OCI-LY3 (cell line): ENCODE data around the gene THAP10.

ENCODE experiments used
- CTCF ChIP-seq: fragments of 200-600, 300-600 bp; sonication (generic); IDR thresholded peaks from 2 replicates; pipeline ENCODE4 v1.5.1; 2014; ENCODE audit warnings: antibody characterized with exemption, low read length, low read depth
- EZH2phosphoT487 ChIP-seq: fragments of 200-600 bp; shearing (Covaris generic); IDR thresholded peaks from 2 replicates; pipeline ENCODE4 v1.6.1; 2018; ENCODE audit warnings: antibody characterized with exemption, mixed run types, low read depth

DNA sequence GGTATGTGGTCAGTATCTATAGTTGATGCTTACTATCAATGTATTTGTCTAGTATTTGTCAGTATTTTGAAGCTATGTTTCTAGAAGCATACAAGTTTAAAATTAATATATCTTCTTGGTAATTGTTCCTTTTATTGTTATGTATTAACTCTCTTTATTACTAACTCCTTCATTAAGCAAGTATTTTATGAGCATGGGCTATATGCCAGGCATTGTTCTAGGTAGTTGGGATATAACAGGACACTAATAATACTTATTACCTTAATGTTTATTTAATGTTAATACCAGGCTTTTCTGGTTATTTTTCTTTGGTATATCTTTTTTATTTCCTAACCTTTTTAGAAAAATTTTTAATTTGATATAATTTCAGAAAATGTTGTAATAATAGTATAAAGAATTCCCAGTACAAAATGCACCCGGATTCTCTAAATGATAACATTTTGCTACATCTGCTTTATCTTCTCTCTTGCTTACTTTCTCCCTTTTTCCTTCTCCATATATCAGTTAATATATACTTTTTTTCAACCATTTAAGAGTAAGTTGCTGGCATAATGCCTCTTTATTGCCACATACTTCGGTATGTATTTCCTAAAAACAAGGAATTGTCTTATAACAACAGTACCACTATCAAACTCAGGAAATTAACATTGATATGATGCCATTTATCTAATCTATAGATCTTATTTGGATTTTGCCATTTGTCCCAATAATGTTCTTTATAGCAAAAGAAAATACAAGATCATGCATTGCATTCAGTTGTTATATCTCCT, 31.3 kb upstream of the THAP10 start:
- TF ChIP-seq CTCF, result no peak
- TF ChIP-seq EZH2phosphoT487, result no peak
